Neuronal stem cell (in vitro differentiated cells): ENCODE data around the gene PRKN.
A peak's percentile ranks its signal among the peaks of the same experiment; 100 is the strongest.

Experiments
- DNase-seq: peaks from one replicate; pipeline ENCODE4 v3.0.0-alpha.2; 2013; ENCODE audit warnings: low spot score
- H2AFZ ChIP-seq: one replicate; pipeline ENCODE4 v1.6.1; 2013; ENCODE audit warnings: mild to moderate bottlenecking, low read length, inconsistent platforms
- H2AK5ac ChIP-seq: 2 replicates; pipeline ENCODE4 v1.6.1; 2013; ENCODE audit warnings: low read depth, mild to moderate bottlenecking, inconsistent platforms, low read length, moderate library complexity, mixed read lengths
- H2BK120ac ChIP-seq: 2 replicates; pipeline ENCODE4 v1.6.1; 2013; ENCODE audit warnings: low read depth, mild to moderate bottlenecking, inconsistent platforms, low read length, moderate library complexity, mixed read lengths
- H2BK12ac ChIP-seq: one replicate; pipeline ENCODE4 v1.6.1; 2013; ENCODE audit warnings: low read length, inconsistent platforms
- H2BK15ac ChIP-seq: 2 replicates; pipeline ENCODE4 v1.6.1; 2013; ENCODE audit warnings: mild to moderate bottlenecking, low read length, inconsistent platforms, mixed read lengths
- H2BK5ac ChIP-seq: one replicate; pipeline ENCODE4 v1.6.1; 2013; ENCODE audit warnings: inconsistent platforms, mild to moderate bottlenecking, low read length, moderate library complexity
- H3K14ac ChIP-seq: one replicate; pipeline ENCODE4 v1.6.1; 2013; ENCODE audit warnings: low read length, inconsistent platforms
- H3K18ac ChIP-seq: 2 replicates; pipeline ENCODE4 v1.6.1; 2013; ENCODE audit warnings: low read length, inconsistent platforms
- H3K23ac ChIP-seq: 2 replicates; pipeline ENCODE4 v1.6.1; 2013; ENCODE audit warnings: low read depth, mild to moderate bottlenecking, mixed read lengths, low read length, inconsistent platforms; ENCODE audit not compliant: poor library complexity
- H3K27ac ChIP-seq: replicated peaks from 3 replicates; pipeline ENCODE4 v1.5.1; 2013; ENCODE audit warnings: low read length, inconsistent platforms
- H3K27me3 ChIP-seq, 3 experiments: 2 replicates each; pipeline ENCODE4 v1.6.1; 2013; ENCODE audit warnings: low read length in 3 of 3, mild to moderate bottlenecking in 2 of 3, inconsistent platforms in 1 of 3, low read depth in 1 of 3, mixed read lengths in 1 of 3, moderate library complexity in 1 of 3; ENCODE audit not compliant: control insufficient read depth in 3 of 3, insufficient read depth in 3 of 3
- H3K36me3 ChIP-seq, 2 donors: replicated peaks in 1 of 2; 2 replicates each; pipeline ENCODE4 v1.6.1; 2013; ENCODE audit warnings: low read length in 2 of 2; ENCODE audit not compliant: control insufficient read depth in 2 of 2, insufficient read depth in 2 of 2
- H3K4ac ChIP-seq: 2 replicates; pipeline ENCODE4 v1.6.1; 2013; ENCODE audit warnings: inconsistent platforms, mild to moderate bottlenecking, low read length, moderate library complexity
- H3K4me1 ChIP-seq, 2 donors: 1 replicate in 1 of 2; 2 replicates in 1 of 2; pipeline ENCODE4 v1.6.1; 2013; ENCODE audit warnings: low read length in 2 of 2, low read depth in 1 of 2; ENCODE audit not compliant: control insufficient read depth in 2 of 2, insufficient read depth in 1 of 2
- H3K4me2 ChIP-seq: one replicate; pipeline ENCODE4 v1.6.1; 2013; ENCODE audit warnings: mild to moderate bottlenecking, low read length, inconsistent platforms; ENCODE audit not compliant: insufficient read depth, poor library complexity, severe bottlenecking
- H3K4me3 ChIP-seq, 2 donors: 2 replicates each; pipeline ENCODE4 v1.5.1; 2013; ENCODE audit warnings: low read length in 2 of 2, mild to moderate bottlenecking in 2 of 2, inconsistent platforms in 1 of 2, moderate library complexity in 1 of 2
- H3K79me1 ChIP-seq: one replicate; pipeline ENCODE4 v1.6.1; 2013; ENCODE audit warnings: low read depth, mild to moderate bottlenecking, inconsistent platforms, low read length, moderate library complexity
- H3K9ac ChIP-seq: one replicate; pipeline ENCODE4 v1.6.1; 2013; ENCODE audit warnings: mild to moderate bottlenecking, low read depth, low read length, inconsistent platforms; ENCODE audit not compliant: poor library complexity
- H3K9me3 ChIP-seq, 2 donors: replicated peaks in 1 of 2; 2 replicates each; pipeline versions ENCODE3 to v1.6.1; 2013; ENCODE audit warnings: low read length in 2 of 2, mild to moderate bottlenecking in 2 of 2, inconsistent platforms in 1 of 2, low read depth in 1 of 2, mixed read lengths in 1 of 2, moderate library complexity in 1 of 2; ENCODE audit not compliant: control insufficient read depth in 2 of 2, insufficient read depth in 1 of 2
- H4K8ac ChIP-seq: one replicate; pipeline ENCODE4 v1.6.1; 2013; ENCODE audit warnings: low read depth, mild to moderate bottlenecking, inconsistent platforms, low read length, moderate library complexity
- H4K91ac ChIP-seq: one replicate; pipeline ENCODE4 v1.6.1; 2013; ENCODE audit warnings: low read length, low read depth, mild to moderate bottlenecking, inconsistent platforms; ENCODE audit not compliant: poor library complexity
- WGBS, 2 donors: extraction: QIAGEN DNeasy Blood & Tissue Kit; methylation state at CpG; one replicate each; pipeline ENCODE4 v1.1.7; 2013; ENCODE audit warnings: missing lambda C conversion rate in 2 of 2, mixed read lengths in 1 of 2; ENCODE audit not compliant: insufficient read length in 2 of 2, insufficient replicate concordance in 1 of 2; ENCODE audit errors: extremely low coverage in 2 of 2; 5-methylcytosine and 5-hydroxymethylcytosine counted together

Gene PRKN

DNA sequence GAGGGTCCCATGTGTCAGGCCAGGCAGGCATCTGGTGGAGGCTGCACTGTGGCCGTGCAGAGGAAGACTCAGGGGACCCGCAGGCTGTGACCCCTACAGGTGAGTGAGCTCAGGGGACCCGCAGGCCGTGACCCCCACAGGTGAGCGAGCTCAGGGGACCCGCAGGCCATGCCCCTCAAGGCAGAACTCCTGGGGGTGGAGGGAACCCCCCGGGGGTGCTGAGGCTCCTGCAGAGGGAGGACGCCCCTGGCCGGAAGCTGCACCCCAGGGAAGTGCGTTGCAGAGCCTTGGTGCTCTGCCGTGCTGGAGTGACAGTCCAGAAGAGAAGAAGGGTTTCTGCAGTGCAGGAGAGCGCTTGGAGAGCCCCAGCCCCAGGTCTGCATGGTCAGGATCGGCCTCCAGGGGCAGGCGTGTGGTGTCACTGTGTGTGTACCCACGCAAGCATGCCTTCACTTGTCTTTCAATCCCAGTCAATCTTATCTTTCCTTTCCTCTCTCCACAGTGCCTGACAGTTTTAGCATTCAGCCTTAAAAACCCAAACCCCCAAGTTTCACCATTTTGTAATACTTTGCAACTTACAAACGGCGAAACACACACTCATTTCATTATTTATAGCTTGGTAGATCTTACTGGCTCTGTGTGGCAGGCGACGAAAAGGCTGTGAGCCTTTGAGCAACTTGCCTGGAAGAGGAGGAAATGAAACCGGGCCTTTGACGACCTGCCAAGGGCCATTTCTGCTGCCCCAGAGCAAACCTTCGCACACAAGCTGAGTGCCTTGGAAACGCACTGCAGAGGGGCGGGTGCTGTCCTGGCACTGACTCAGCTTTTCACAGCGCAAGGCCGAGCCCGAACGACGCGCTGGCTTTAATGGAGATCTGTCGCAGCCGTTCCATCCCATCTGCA lies 1352.3 kb downstream of the PRKN start:
- no peak overlapping the region for H2BK12ac ChIP-seq
- H3K36me3 ChIP-seq = peaks cover 0 to 3% of the 10 kb centered on the region in 2 donors
- H2AFZ ChIP-seq = peak overlapping the region; percentile 54
- H3K9ac ChIP-seq = no peak overlapping the region
- H3K9me3 ChIP-seq = no peaks in the 10 kb centered on the region
- peak overlapping the region; percentile 32 for H2BK15ac ChIP-seq
- WGBS, 2 donors = no CpG with 5 or more reads among the region's 32 CpGs
- H4K91ac ChIP-seq = no peak overlapping the region
- peaks cover 0 to 4% (median 0%) of the 10 kb centered on the region in 3 experiments for H3K27me3 ChIP-seq
- no peaks in the 10 kb centered on the region for H3K79me1 ChIP-seq
- H2BK5ac ChIP-seq = no peak overlapping the region
- peaks cover 0 to 6% of the 10 kb centered on the region in 2 donors for H3K4me1 ChIP-seq
- H3K18ac ChIP-seq = peak overlapping the region; percentile 80
- no peak overlapping the region for H2BK120ac ChIP-seq
- H4K8ac ChIP-seq = no peak overlapping the region
- H3K27ac ChIP-seq = no peak overlapping the region
- peak overlapping the region; percentile 58 for H2AK5ac ChIP-seq
- peak overlapping the region; percentile 45 for H3K23ac ChIP-seq
- H3K4me3 ChIP-seq = no peak overlapping the region
- H3K14ac ChIP-seq = peak overlapping the region; percentile 26
- no peak for DNase-seq
- H3K4me2 ChIP-seq = no peak overlapping the region
- no peak overlapping the region for H3K4ac ChIP-seq

GRCh38 chr6:161373905-161374451 lies 1353.6 kb downstream of the PRKN start:
- Histone ChIP-seq H3K14ac (peak overlapping the region; percentile 95), H4K91ac (peak overlapping the region; percentile 94), H3K27ac (no peak overlapping the region), H3K4me1 (peaks cover 0 to 6% of the 10 kb centered on the region in 2 donors), H3K79me1 (no peaks in the 10 kb centered on the region), H2BK120ac (no peak overlapping the region), H4K8ac (no peak overlapping the region), H3K23ac (peak overlapping the region; percentile 57), H3K36me3 (peaks cover 0 to 3% of the 10 kb centered on the region in 2 donors), H3K4ac (peak overlapping the region; percentile 84), H3K9ac (peak overlapping the region; percentile 74), H3K27me3 (peaks cover 0 to 4% (median 0%) of the 10 kb centered on the region in 3 experiments), H3K4me2 (no peak overlapping the region), H2AK5ac (no peak overlapping the region), H3K4me3 (peak overlapping the region in 1 of 2 donors; percentile 68), H2BK15ac (no peak overlapping the region), H3K18ac (no peak overlapping the region), H2AFZ (peak overlapping the region; percentile 66), H2BK12ac (peak overlapping the region; percentile 0), H3K9me3 (no peaks in the 10 kb centered on the region), H2BK5ac (no peak overlapping the region)
- peak; percentile 74 for DNase-seq
- 100% methylated on average over 5 of the region's 15 CpGs; no CpG with 5 or more reads in 1 of the 2 donors for WGBS, 2 donors

- H3K27ac ChIP-seq = no peak overlapping the region
- H3K27me3 ChIP-seq = peaks cover 0 to 4% (median 0%) of the 10 kb centered on the region in 3 experiments
Measured at GRCh38 chr6:161372422-161372793, 1355.2 kb downstream of the PRKN start.

DNA sequence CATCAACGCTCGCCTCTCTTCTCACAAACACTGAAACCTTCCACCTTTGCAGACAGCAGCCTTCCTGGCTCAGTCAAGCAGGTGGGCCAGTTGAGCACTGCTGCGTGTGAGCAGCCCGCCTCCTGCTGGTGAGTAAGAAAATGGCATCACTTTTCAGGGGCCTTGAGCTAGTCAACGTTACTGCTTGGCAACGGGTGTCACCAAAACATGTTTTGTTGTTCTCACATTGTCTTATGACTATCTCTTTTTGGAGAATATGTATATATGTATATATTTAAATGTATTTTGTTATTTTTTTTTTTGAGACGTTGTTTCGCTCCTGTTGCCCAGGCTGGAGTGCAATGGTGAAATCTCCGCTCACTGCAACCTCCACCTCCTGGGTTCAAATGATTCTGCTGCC lies 1356.7 kb downstream of the PRKN start:
- Histone ChIP-seq H3K14ac (no peak overlapping the region), H2BK5ac (no peak overlapping the region), H2BK15ac (no peak overlapping the region), H3K9ac (no peak overlapping the region), H2BK12ac (no peak overlapping the region), H2AFZ (no peak overlapping the region), H3K18ac (no peak overlapping the region), H3K23ac (no peak overlapping the region), H4K91ac (no peak overlapping the region), H3K27me3 (peaks cover 0 to 4% (median 0%) of the 10 kb centered on the region in 3 experiments), H4K8ac (no peak overlapping the region), H3K4me3 (no peak overlapping the region), H3K4me1 (peaks cover 0 to 6% of the 10 kb centered on the region in 2 donors), H2BK120ac (no peak overlapping the region), H3K79me1 (no peaks in the 10 kb centered on the region), H3K36me3 (peaks cover 0 to 3% of the 10 kb centered on the region in 2 donors), H3K27ac (no peak overlapping the region), H2AK5ac (no peak overlapping the region), H3K4ac (no peak overlapping the region), H3K4me2 (no peak overlapping the region), H3K9me3 (no peaks in the 10 kb centered on the region)
- peak; percentile 66 for DNase-seq
- no CpG with 5 or more reads among the region's 9 CpGs for WGBS, 2 donors

More at GRCh38 chr6:161372422-161372793, 1355.2 kb downstream of the PRKN start:
- no peak overlapping the region for H4K8ac ChIP-seq
- H4K91ac ChIP-seq = no peak overlapping the region
- H3K4me2 ChIP-seq = no peak overlapping the region
- H2BK120ac ChIP-seq = no peak overlapping the region
- no peak overlapping the region for H3K4me3 ChIP-seq
- whole genome bisulfite sequencing, 2 donors = no CpG with 5 or more reads among the region's 10 CpGs
- no peak overlapping the region for H2AK5ac ChIP-seq
- peaks cover 0 to 6% of the 10 kb centered on the region in 2 donors for H3K4me1 ChIP-seq
- H2AFZ ChIP-seq = no peak overlapping the region
- no peak for DNase-seq
- H3K9me3 ChIP-seq = no peaks in the 10 kb centered on the region
- H3K79me1 ChIP-seq = no peaks in the 10 kb centered on the region
- H2BK12ac ChIP-seq = no peak overlapping the region
- no peak overlapping the region for H3K14ac ChIP-seq
- no peak overlapping the region for H3K18ac ChIP-seq
- no peak overlapping the region for H2BK15ac ChIP-seq
- H3K4ac ChIP-seq = no peak overlapping the region
- no peak overlapping the region for H3K23ac ChIP-seq
- no peak overlapping the region for H3K9ac ChIP-seq
- H3K36me3 ChIP-seq = peaks cover 0 to 3% of the 10 kb centered on the region in 2 donors
- no peak overlapping the region for H2BK5ac ChIP-seq
